PC-9 (cell line): ENCODE measurements around the gene TRMT61B. TPM values are rescaled to one million over a fixed set of nuclear protein-coding genes. Genes with fewer than 3 reads are reported as not detected.

Source experiments
- Bru-seq: library from RNA; stranded (reverse); fragments of 400-500 nt; gene quantifications from one replicate; lab custom pipeline; 2021; lab: Mats Ljungman, UMichigan
- BruChase-seq, 2 experiments: library from RNA; stranded (reverse); fragments of 400-500 nt; gene quantifications; one replicate each; lab custom pipeline; 2021; lab: Mats Ljungman, UMichigan
- BruUV-seq: library from RNA; stranded (reverse); fragments of 400-500 nt; replicated peaks from 2 replicates; lab custom pipeline; 2021; lab: Mats Ljungman, UMichigan
- CTCF ChIA-PET: fragments of 300-600 bp; sonication (Branson Sonifier 250); formaldehyde crosslinking; loops from one replicate; lab custom pipeline; 2022; ENCODE audit warnings: antibody characterized with exemption; lab: Charles Lee
- POLR2A ChIA-PET: fragments of 300-600 bp; sonication (Branson Sonifier 250); formaldehyde crosslinking; loops from one replicate; lab custom pipeline; 2022; ENCODE audit warnings: antibody characterized with exemption; ENCODE audit not compliant: unreplicated experiment; lab: Charles Lee
- DNase-seq, 2 experiments: peaks; one replicate each; pipeline versions ENCODE4 v3.0.0 to v3.0.0-alpha.2; 2015 to 2022; ENCODE audit warnings: mixed read lengths in 1 of 2
- H2AFZ ChIP-seq: fragments of 200-600 bp; sonication (generic); 2 replicates; pipeline ENCODE4 v1.8.1; 2017; ENCODE audit warnings: antibody characterized with exemption
- H3F3A ChIP-seq: fragments of 200-600 bp; sonication (generic); 2 replicates; pipeline ENCODE4 v1.8.1; 2017; ENCODE audit warnings: antibody characterized with exemption, mild to moderate bottlenecking, low read depth; ENCODE audit not compliant: insufficient read depth
- H3K27ac ChIP-seq: fragments of 200-600 bp; sonication (generic); 2 replicates; pipeline ENCODE4 v1.6.1; 2016; ENCODE audit warnings: mixed run types
- H3K27me3 ChIP-seq: fragments of 200-600 bp; sonication (generic); 2 replicates; pipeline ENCODE4 v1.6.1; 2016; ENCODE audit warnings: low read depth, mixed run types; ENCODE audit not compliant: insufficient read depth
- H3K36me3 ChIP-seq: fragments of 200-600 bp; sonication (generic); 2 replicates; pipeline ENCODE4 v1.6.1; 2016; ENCODE audit warnings: low read depth, mixed run types
- H3K4me1 ChIP-seq: fragments of 200-600 bp; sonication (generic); replicated peaks from 2 replicates; pipeline ENCODE4 v1.6.1; 2016; ENCODE audit warnings: mixed run types; ENCODE audit not compliant: insufficient read depth
- H3K4me2 ChIP-seq: fragments of 200-600 bp; sonication (generic); 2 replicates; pipeline ENCODE4 v1.6.1; 2017; ENCODE audit warnings: mixed run types
- H3K4me3 ChIP-seq: fragments of 200-600 bp; sonication (generic); 2 replicates; pipeline ENCODE4 v1.6.1; 2016; ENCODE audit warnings: mixed run types
- H3K79me2 ChIP-seq: fragments of 200-600 bp; sonication (generic); 2 replicates; pipeline ENCODE4 v1.6.1; 2017; ENCODE audit warnings: low read depth, mixed run types
- H3K9me2 ChIP-seq: fragments of 200-600 bp; sonication (generic); 2 replicates; pipeline ENCODE4 v1.8.1; 2017; ENCODE audit warnings: mild to moderate bottlenecking; ENCODE audit not compliant: insufficient read depth
- H3K9me3 ChIP-seq: fragments of 200-600 bp; sonication (generic); 2 replicates; pipeline ENCODE4 v1.8.1; 2016; ENCODE audit warnings: low read depth; ENCODE audit not compliant: insufficient read depth
- H4K20me1 ChIP-seq: fragments of 200-600 bp; sonication (generic); 2 replicates; pipeline ENCODE4 v1.8.1; 2017; ENCODE audit not compliant: insufficient read depth
- EZH2 ChIP-seq: fragments of 200-600 bp; sonication (generic); IDR thresholded peaks from 2 replicates; pipeline ENCODE4 v1.8.0; 2017; ENCODE audit warnings: antibody characterized with exemption, low read depth
- intact Hi-C: fragments of 100-400 bp; cut with micrococcal nuclease; formaldehyde crosslinking; loops from one replicate; pipeline ENCODE4 v1.10.0; 2022; ENCODE audit not compliant: unreplicated experiment
- long read RNA-seq: library from polyadenylated mRNA; stranded (forward); transcript quantifications from one replicate; pipeline ENCODE4 v2.0.0, GENCODE V29; 2022
- total RNA-seq: library from RNA; stranded (reverse); gene quantifications from 2 replicates; pipeline ENCODE4 v1.2.3, GENCODE V29; 2021
- TF ChIP-seq, protein P1 (sequence below): fragments of 200-600 bp; sonication (generic); conservative IDR thresholded peaks from 2 replicates; pipeline ENCODE4 v1.6.1; 2017; ENCODE audit warnings: mixed run types, antibody characterized with exemption, mild to moderate bottlenecking, moderate library complexity

The TRMT61B gene
- total RNA-seq (15.7 and 21.1 TPM in 2 replicates), Bru-seq, nascent RNA (percentile 77 among the genes with signal in this experiment), BruChase-seq, experiment 1, labeled RNA remaining after a 2-hour chase (percentile 85 among the genes with signal in this experiment), BruChase-seq, experiment 2, labeled RNA remaining after a 6-hour chase (percentile 70 among the genes with signal in this experiment)
- long read RNA-seq, transcript TRMT61B-201 (7 exons, 1,836 nt), result major isoform, 26 of 44 reads
- long read RNA-seq, partial matches to known transcripts, result 2 of 44 reads
- long read RNA-seq, other reads (novel, unspliced or antisense), result 16 of 44 reads

DNA sequence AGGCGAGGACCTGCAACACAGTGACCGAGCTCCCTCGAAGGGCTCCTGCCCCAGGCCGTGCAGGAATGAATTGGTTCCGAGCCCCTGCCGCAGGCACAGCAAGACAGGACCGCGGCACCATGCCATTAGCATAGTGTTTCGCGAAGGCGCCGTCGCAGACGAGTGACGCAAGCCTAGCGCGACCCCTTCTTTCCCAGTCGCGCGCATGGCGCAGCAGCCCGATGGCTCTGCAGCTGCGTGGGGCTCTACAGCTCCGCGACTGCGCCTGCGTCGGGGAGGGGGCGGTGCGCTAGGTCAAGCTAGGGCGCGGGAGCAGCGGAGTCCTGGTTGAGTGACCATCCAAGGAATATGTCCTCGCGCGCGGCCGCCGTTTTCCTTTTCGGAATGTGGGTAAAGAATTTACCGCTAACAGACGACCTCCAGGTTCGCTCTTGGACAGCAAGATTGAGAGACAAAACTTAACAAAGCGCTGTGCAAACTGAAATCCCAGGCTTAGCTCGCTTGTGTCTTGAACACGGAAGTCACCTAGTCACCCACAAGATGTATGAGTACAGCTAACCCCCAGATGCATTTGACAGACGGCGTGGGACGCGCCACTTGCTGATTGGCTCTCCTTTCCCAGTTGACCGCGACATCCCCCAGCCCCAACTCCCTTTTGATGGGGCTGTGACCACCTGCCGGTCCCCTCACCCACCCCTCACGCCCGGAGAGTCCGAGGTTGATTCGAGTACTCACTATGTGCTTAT is at the start of gene TRMT61B:
TRMT61B (minus strand) TSS at position 164 of the 746 bp plus-strand sequence; CDS start at position 132, 32 bp downstream.
- peak within 1 kb of the TSS; percentile 46; the same call in 1 of the 2 replicates for H3K27ac ChIP-seq
- H3K79me2 ChIP-seq, result peaks cover 45% of the 10 kb centered on the region
- BruUV-seq, result TSS peak; percentile 98
- 0 out of 2 replicates have a peak, but pooled peaks cover under 1% of the 10 kb centered on the region for H3K36me3 ChIP-seq
- TF ChIP-seq, protein P1, sequence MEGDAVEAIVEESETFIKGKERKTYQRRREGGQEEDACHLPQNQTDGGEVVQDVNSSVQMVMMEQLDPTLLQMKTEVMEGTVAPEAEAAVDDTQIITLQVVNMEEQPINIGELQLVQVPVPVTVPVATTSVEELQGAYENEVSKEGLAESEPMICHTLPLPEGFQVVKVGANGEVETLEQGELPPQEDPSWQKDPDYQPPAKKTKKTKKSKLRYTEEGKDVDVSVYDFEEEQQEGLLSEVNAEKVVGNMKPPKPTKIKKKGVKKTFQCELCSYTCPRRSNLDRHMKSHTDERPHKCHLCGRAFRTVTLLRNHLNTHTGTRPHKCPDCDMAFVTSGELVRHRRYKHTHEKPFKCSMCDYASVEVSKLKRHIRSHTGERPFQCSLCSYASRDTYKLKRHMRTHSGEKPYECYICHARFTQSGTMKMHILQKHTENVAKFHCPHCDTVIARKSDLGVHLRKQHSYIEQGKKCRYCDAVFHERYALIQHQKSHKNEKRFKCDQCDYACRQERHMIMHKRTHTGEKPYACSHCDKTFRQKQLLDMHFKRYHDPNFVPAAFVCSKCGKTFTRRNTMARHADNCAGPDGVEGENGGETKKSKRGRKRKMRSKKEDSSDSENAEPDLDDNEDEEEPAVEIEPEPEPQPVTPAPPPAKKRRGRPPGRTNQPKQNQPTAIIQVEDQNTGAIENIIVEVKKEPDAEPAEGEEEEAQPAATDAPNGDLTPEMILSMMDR, result no peak
- TF ChIP-seq EZH2, result no peak
- peak; percentile 90 to 95 for DNase-seq
- H3K4me2 ChIP-seq, result peak within 1 kb of the TSS; percentile 87
- H3K9me2 ChIP-seq, result no peaks in the 10 kb centered on the region
- H3K4me1 ChIP-seq, result peaks cover 16% of the 10 kb centered on the region
- ChIA-PET CTCF (no interaction called here), POLR2A (interaction anchor here (0.6 to 0.9 kb wide), 7 partner anchors 26 to 1163 kb away, joined by 3 to 10 read pairs (median 3); no protein-coding TSS in a partner anchor)
- intact Hi-C loops, result loop anchor here (1.0 kb wide), 1 partner anchor 24 kb away; the partner anchor contains the start of gene WDR43
- no peaks in the 10 kb centered on the region for H3K9me3 ChIP-seq
- H2AFZ ChIP-seq, result peak within 1 kb of the TSS; percentile 95
- peak within 1 kb of the TSS; percentile 80 for H3K4me3 ChIP-seq
- H3K27me3 ChIP-seq, result no peaks in the 10 kb centered on the region
- H3F3A ChIP-seq, result peaks cover 6% of the 10 kb centered on the region; the same call in 1 of the 2 replicates
- 0 out of 2 replicates have a peak, but pooled peaks cover 1% of the 10 kb centered on the region for H4K20me1 ChIP-seq

DNA sequence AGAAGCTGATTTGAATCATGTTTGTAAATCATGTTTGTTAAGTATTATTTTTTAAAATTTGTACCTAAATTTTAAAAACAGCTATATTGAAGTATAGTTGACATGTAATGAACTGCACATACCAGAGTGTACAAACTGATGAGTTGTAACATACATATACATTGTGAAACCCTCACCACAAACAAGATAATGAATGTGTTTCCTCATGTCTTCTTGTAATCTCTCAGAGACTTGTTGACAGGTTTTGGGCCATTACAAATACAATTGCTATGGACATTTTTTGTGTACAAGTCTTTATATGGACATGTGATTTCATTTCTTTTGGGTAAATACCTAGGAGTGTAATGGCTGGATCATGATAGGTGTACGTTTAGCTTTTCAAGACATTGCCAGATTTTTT is 45.8 kb upstream of the TRMT61B start:
- Histone ChIP-seq H3K9me2 (no peaks in the 10 kb centered on the region), H4K20me1 (peaks cover 96% of the 10 kb centered on the region), H2AFZ (no peak overlapping the region), H3K4me1 (no peaks in the 10 kb centered on the region), H3K27ac (no peak overlapping the region), H3K9me3 (no peaks in the 10 kb centered on the region), H3F3A (peaks cover 40% of the 10 kb centered on the region), H3K4me2 (no peak overlapping the region), H3K4me3 (no peak overlapping the region), H3K36me3 (peaks cover 57% of the 10 kb centered on the region), H3K79me2 (peaks cover 88% of the 10 kb centered on the region), H3K27me3 (no peaks in the 10 kb centered on the region)
- intact Hi-C loops, result no loop called here
- DNase-seq, result no peak
- ChIA-PET POLR2A (interaction anchor here (0.6 to 0.7 kb wide), 3 partner anchors 152 to 671 kb away, joined by 4 to 8 read pairs (median 5); no protein-coding TSS in a partner anchor), CTCF (no interaction called here)
- BruUV-seq, result no TSS peak
- TF ChIP-seq, protein P1, result no peak
- no peak for TF ChIP-seq EZH2

DNA sequence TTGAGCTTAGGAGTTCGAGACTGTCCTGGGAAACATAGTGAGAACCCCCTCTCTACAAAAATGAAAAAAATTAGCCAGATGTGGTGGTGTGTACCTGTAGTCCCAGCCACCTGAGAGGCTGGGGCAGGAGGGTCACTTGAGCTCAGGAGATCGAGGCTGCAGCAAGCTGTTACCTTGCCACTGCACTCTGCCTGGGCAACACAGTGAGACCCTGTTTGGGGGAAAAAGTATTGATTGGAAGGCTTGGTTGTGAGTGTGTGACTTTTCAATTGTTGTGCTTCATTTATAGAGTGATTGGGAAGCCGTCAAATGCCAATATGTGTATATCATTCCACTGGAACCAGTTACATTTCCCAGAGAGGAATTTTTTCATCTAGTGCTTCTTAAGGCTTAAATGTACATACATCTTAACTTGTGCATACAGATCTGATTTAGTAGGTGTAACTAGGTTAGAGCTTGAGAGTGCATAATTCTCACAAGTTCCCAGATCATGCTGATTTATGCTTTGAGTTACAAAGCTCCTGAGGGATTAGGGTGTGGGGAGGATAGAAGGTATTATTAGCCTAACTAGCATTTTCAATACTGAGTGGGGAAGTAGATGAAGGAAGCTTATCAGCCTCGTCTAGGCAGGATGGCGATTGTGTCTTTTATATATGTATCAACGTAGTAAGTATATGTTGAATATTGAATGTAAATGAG is 39.7 kb upstream of the TRMT61B start:
- ChIA-PET CTCF (interaction anchor here (0.6 kb wide), 1 partner anchor 106 kb away, joined by 3 read pairs; no protein-coding TSS in a partner anchor), POLR2A (no interaction called here)
- Histone ChIP-seq H3K4me3 (no peak overlapping the region), H3K27ac (no peak overlapping the region), H3K9me2 (no peaks in the 10 kb centered on the region), H3K27me3 (no peaks in the 10 kb centered on the region), H4K20me1 (peaks cover 98% of the 10 kb centered on the region), H3K4me1 (peaks cover under 1% of the 10 kb centered on the region; the same call in 1 of the 2 replicates), H3K9me3 (no peaks in the 10 kb centered on the region), H3K79me2 (peaks cover 90% of the 10 kb centered on the region), H3K4me2 (no peak overlapping the region), H3F3A (peaks cover 74% of the 10 kb centered on the region), H3K36me3 (peaks cover 60% of the 10 kb centered on the region), H2AFZ (no peak overlapping the region)
- intact Hi-C loops, result no loop called here
- BruUV-seq, result no TSS peak
- no peak for DNase-seq
- TF ChIP-seq, protein P1, result no peak
- no peak for TF ChIP-seq EZH2
